HepG2 (cell line): ENCODE measurements around the gene SH3D19. TPM values are rescaled to one million over a fixed set of nuclear protein-coding genes. Genes with fewer than 3 reads are reported as not detected.

ENCODE experiments used
- CAMTA2 ChIP-seq: sonication (generic); formaldehyde crosslinking; IDR thresholded peaks from 2 replicates; pipeline ENCODE4 v1.4.0; 2020; ENCODE audit warnings: mild to moderate bottlenecking, missing genetic modification reagents, borderline replicate concordance
- HES4 ChIP-seq: sonication (generic); formaldehyde crosslinking; IDR thresholded peaks from 2 replicates; pipeline ENCODE4 v1.9.0; 2021; ENCODE audit warnings: mild to moderate bottlenecking, missing genetic modification reagents, borderline replicate concordance
- HNRNPLL ChIP-seq: fragments of 200-400 bp; formaldehyde crosslinking; IDR thresholded peaks from 2 replicates; pipeline ENCODE4 v1.6.1; 2017; ENCODE audit warnings: mild to moderate bottlenecking, low read depth, low read length; ENCODE audit not compliant: poor library complexity, severe bottlenecking
- HOXA3 ChIP-seq: sonication (generic); formaldehyde crosslinking; IDR thresholded peaks from 2 replicates; pipeline ENCODE4 v1.5.0; 2020; ENCODE audit warnings: missing genetic modification reagents
- KAT8 ChIP-seq: IDR thresholded peaks from 2 replicates; pipeline ENCODE4 v1.6.1; 2016; ENCODE audit warnings: missing genetic modification reagents, missing compliant biosample characterization
- KDM5A ChIP-seq: fragments of 200-600 bp; sonication (generic); IDR thresholded peaks from 2 replicates; pipeline ENCODE4 v1.7.0; 2018; ENCODE audit warnings: antibody characterized with exemption, mild to moderate bottlenecking, low read length, borderline replicate concordance
- MAFF ChIP-seq: IDR thresholded peaks from 2 replicates; pipeline ENCODE4 v1.6.1; 2011; ENCODE audit warnings: low read depth, low read length, improper control_type of control experiment
- MXD4 ChIP-seq: IDR thresholded peaks from 2 replicates; pipeline ENCODE4 v1.6.1; 2016; ENCODE audit warnings: mild to moderate bottlenecking, missing biosample characterization, missing genetic modification reagents
- NFYB ChIP-seq: sonication (generic); formaldehyde crosslinking; IDR thresholded peaks from 2 replicates; pipeline ENCODE4 v1.4.0; 2020; ENCODE audit warnings: missing genetic modification reagents
- NFYC ChIP-seq: IDR thresholded peaks from 2 replicates; pipeline ENCODE4 v1.6.1; 2016; ENCODE audit warnings: missing genetic modification reagents, missing compliant biosample characterization
- SMAD9 ChIP-seq: sonication (generic); formaldehyde crosslinking; IDR thresholded peaks from 2 replicates; pipeline ENCODE4 v1.5.1; 2020; ENCODE audit warnings: mild to moderate bottlenecking, missing genetic modification reagents
- SPEN ChIP-seq: sonication (generic); formaldehyde crosslinking; IDR thresholded peaks from 2 replicates; pipeline ENCODE4 v1.5.1; 2020; ENCODE audit warnings: low read depth, mild to moderate bottlenecking, missing genetic modification reagents
- SRF ChIP-seq: IDR thresholded peaks from 2 replicates; pipeline ENCODE4 v1.6.1; 2011; ENCODE audit warnings: mild to moderate bottlenecking, low read depth, low read length, moderate library complexity
- ZBTB38 ChIP-seq: sonication (generic); formaldehyde crosslinking; IDR thresholded peaks from 2 replicates; pipeline ENCODE4 v1.5.1; 2020; ENCODE audit warnings: mild to moderate bottlenecking, missing genetic modification reagents
- ZFP1 ChIP-seq: IDR thresholded peaks from 2 replicates; pipeline ENCODE4 v1.6.1; 2016
- ZFP90 ChIP-seq: sonication (generic); formaldehyde crosslinking; IDR thresholded peaks from 2 replicates; pipeline ENCODE4 v1.8.0; 2022; ENCODE audit warnings: missing genetic modification reagents, mild to moderate bottlenecking, inconsistent platforms, borderline replicate concordance
- ZMYM2 ChIP-seq: sonication (generic); formaldehyde crosslinking; IDR thresholded peaks from 2 replicates; pipeline ENCODE4 v1.8.0; 2022; ENCODE audit warnings: mild to moderate bottlenecking, missing genetic modification reagents
- ZNF12 ChIP-seq: sonication (generic); formaldehyde crosslinking; IDR thresholded peaks from 2 replicates; pipeline ENCODE4 v1.5.0; 2020; ENCODE audit warnings: missing genetic modification reagents
- ZNF205 ChIP-seq: IDR thresholded peaks from 2 replicates; pipeline ENCODE4 v1.6.1; 2018; ENCODE audit warnings: missing biosample characterization, missing genetic modification reagents
- ZNF234 ChIP-seq: sonication (generic); formaldehyde crosslinking; conservative IDR thresholded peaks from 2 replicates; pipeline ENCODE4 v1.5.1; 2020; ENCODE audit warnings: mild to moderate bottlenecking, missing genetic modification reagents
- ZNF496 ChIP-seq: sonication (generic); formaldehyde crosslinking; IDR thresholded peaks from 2 replicates; pipeline ENCODE4 v1.8.1; 2023; ENCODE audit warnings: mild to moderate bottlenecking, moderate library complexity, missing genetic modification reagents; ENCODE audit not compliant: insufficient replicate concordance
- ZNF619 ChIP-seq: sonication (generic); formaldehyde crosslinking; IDR thresholded peaks from 2 replicates; pipeline ENCODE4 v1.4.0; 2020; ENCODE audit warnings: mild to moderate bottlenecking, missing genetic modification reagents
- polyA plus RNA-seq, 8 experiments: library from polyadenylated mRNA; depleted of rRNA in 3 of 8; stranded (reverse) in 7 of 8; unstranded in 1 of 8; fragments of >200 nt; fragmentation: Illumina TruSeq in 4 of 8; extraction: Trizol in 4 of 8; gene quantifications; 2 replicates each; pipeline versions ENCODE4 v1.2.1 to v1.2.3, GENCODE V29; 2011 to 2016; ENCODE audit warnings: low read depth in 4 of 8, missing spikeins in 1 of 8, mixed read lengths in 1 of 8; ENCODE audit not compliant: insufficient read depth in 1 of 8
- total RNA-seq, 5 experiments: library from RNA; depleted of rRNA; stranded (reverse); fragments of >200 nt; fragmentation: Illumina TruSeq; extraction: Trizol; gene quantifications; 2 replicates each; pipeline ENCODE4 v1.2.3, GENCODE V29; 2016; ENCODE audit warnings: low read depth in 1 of 5
- TF ChIP-seq, protein P1 (sequence below): sonication (generic); formaldehyde crosslinking; IDR thresholded peaks from 2 replicates; pipeline ENCODE4 v1.5.1; 2020; ENCODE audit warnings: missing genetic modification reagents, mild to moderate bottlenecking, borderline replicate concordance
- TF ChIP-seq, protein P2 (sequence below): IDR thresholded peaks from 2 replicates; pipeline ENCODE4 v1.6.1; 2016; ENCODE audit warnings: low read depth, missing genetic modification reagents, missing compliant biosample characterization

The SH3D19 gene
- total and polyA plus RNA-seq, 2 of the 13 experiments (the other 11 are each of a cell fraction or from before 2014, with no cell fraction given) = 31.2 to 38.0 TPM

DNA sequence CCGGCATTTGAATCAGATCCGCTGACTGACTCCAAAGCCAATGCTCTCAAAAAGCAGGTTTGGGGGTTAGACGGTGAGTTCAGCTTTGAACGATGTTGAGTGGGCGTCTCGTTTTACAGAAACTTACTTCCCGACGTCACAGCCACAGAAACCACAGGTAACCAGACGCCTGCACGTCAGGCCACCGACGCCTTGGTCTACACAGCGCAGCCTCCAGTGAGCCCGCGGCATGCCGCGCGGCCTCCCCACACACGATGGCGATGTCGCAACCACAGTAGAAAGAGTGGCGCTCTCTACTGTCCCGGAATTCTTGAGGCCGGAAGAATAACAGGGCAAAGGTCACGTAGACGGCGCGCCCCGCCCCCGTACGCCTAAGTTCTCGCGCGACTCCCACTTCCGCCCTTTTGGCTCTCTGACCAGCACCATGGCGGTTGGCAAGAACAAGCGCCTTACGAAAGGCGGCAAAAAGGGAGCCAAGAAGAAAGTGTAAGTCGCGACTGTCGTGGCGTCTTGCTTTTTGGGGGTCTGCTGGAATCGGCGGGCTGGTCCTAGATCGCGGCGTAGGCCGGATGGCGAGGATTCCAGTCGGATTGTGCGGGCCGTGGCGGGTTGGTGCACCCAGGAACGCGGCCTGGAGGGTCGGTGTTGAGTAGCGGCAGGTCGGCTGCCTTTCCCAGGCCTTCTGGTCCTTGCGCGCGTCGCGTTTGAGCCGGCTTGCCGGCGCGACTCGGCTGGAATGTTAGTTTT lies 226.0 kb downstream of the SH3D19 start, which contains the start of gene RPS3A (continued):
- TF ChIP-seq, protein P1, sequence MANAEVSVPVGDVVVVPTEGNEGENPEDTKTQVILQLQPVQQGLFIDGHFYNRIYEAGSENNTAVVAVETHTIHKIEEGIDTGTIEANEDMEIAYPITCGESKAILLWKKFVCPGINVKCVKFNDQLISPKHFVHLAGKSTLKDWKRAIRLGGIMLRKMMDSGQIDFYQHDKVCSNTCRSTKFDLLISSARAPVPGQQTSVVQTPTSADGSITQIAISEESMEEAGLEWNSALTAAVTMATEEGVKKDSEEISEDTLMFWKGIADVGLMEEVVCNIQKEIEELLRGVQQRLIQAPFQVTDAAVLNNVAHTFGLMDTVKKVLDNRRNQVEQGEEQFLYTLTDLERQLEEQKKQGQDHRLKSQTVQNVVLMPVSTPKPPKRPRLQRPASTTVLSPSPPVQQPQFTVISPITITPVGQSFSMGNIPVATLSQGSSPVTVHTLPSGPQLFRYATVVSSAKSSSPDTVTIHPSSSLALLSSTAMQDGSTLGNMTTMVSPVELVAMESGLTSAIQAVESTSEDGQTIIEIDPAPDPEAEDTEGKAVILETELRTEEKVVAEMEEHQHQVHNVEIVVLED (CRISPR knock-in tag) = peak; percentile 100
- peak; percentile 100 for TF ChIP-seq SPEN
- TF ChIP-seq HES4 (CRISPR knock-in tag) = peak; percentile 64; the same call in 1 of the 2 replicates
- peak; percentile 73; the same call in 1 of the 2 replicates for TF ChIP-seq ZBTB38
- peak; percentile 71; the same call in 1 of the 2 replicates for TF ChIP-seq KDM5A
- peak; percentile 74; the same call in 1 of the 2 replicates for TF ChIP-seq ZNF205 (CRISPR knock-in tag)
- TF ChIP-seq HNRNPLL = peak; percentile 87
- TF ChIP-seq NFYB = 0 out of 2 replicates have a peak, but pooled peaks have one; percentile 11
- TF ChIP-seq ZNF234 = no peak
- TF ChIP-seq HOXA3 (CRISPR knock-in tag) = peak; percentile 96
- TF ChIP-seq CAMTA2 (CRISPR knock-in tag) = 0 out of 2 replicates have a peak, but pooled peaks have one; percentile 30
- TF ChIP-seq ZNF619 (CRISPR knock-in tag) = peak; percentile 97
- TF ChIP-seq, protein P2, sequence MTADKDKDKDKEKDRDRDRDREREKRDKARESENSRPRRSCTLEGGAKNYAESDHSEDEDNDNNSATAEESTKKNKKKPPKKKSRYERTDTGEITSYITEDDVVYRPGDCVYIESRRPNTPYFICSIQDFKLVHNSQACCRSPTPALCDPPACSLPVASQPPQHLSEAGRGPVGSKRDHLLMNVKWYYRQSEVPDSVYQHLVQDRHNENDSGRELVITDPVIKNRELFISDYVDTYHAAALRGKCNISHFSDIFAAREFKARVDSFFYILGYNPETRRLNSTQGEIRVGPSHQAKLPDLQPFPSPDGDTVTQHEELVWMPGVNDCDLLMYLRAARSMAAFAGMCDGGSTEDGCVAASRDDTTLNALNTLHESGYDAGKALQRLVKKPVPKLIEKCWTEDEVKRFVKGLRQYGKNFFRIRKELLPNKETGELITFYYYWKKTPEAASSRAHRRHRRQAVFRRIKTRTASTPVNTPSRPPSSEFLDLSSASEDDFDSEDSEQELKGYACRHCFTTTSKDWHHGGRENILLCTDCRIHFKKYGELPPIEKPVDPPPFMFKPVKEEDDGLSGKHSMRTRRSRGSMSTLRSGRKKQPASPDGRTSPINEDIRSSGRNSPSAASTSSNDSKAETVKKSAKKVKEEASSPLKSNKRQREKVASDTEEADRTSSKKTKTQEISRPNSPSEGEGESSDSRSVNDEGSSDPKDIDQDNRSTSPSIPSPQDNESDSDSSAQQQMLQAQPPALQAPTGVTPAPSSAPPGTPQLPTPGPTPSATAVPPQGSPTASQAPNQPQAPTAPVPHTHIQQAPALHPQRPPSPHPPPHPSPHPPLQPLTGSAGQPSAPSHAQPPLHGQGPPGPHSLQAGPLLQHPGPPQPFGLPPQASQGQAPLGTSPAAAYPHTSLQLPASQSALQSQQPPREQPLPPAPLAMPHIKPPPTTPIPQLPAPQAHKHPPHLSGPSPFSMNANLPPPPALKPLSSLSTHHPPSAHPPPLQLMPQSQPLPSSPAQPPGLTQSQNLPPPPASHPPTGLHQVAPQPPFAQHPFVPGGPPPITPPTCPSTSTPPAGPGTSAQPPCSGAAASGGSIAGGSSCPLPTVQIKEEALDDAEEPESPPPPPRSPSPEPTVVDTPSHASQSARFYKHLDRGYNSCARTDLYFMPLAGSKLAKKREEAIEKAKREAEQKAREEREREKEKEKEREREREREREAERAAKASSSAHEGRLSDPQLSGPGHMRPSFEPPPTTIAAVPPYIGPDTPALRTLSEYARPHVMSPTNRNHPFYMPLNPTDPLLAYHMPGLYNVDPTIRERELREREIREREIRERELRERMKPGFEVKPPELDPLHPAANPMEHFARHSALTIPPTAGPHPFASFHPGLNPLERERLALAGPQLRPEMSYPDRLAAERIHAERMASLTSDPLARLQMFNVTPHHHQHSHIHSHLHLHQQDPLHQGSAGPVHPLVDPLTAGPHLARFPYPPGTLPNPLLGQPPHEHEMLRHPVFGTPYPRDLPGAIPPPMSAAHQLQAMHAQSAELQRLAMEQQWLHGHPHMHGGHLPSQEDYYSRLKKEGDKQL = 0 out of 2 replicates have a peak, but pooled peaks have one; percentile 14
- TF ChIP-seq KAT8 (CRISPR knock-in tag) = peak; percentile 98
- TF ChIP-seq NFYC = peak; percentile 29; the same call in 1 of the 2 replicates
- TF ChIP-seq ZNF496 (CRISPR knock-in tag) = no peak
- peak; percentile 62; the same call in 1 of the 2 replicates for TF ChIP-seq SMAD9
- TF ChIP-seq ZMYM2 (CRISPR knock-in tag) = no peak; the same call in 1 of the 2 replicates
- TF ChIP-seq ZFP1 = peak; percentile 74; the same call in 1 of the 2 replicates
- TF ChIP-seq MXD4 (CRISPR knock-in tag) = peak; percentile 67
- peak; percentile 79 for TF ChIP-seq ZFP90 (CRISPR knock-in tag)
- peak; percentile 1; the same call in 1 of the 2 replicates for TF ChIP-seq MAFF
- TF ChIP-seq SRF = no peak
- peak; percentile 54; the same call in 1 of the 2 replicates for TF ChIP-seq ZNF12 (CRISPR knock-in tag)
